ENCODE data around the gene PLPPR2.
"Not testable (repeated sequence)": the region's sequence is repeated elsewhere in the genome, so short reads cannot be mapped to it uniquely, and the experiment has no call there.

PLPPR2 gene

DNA sequence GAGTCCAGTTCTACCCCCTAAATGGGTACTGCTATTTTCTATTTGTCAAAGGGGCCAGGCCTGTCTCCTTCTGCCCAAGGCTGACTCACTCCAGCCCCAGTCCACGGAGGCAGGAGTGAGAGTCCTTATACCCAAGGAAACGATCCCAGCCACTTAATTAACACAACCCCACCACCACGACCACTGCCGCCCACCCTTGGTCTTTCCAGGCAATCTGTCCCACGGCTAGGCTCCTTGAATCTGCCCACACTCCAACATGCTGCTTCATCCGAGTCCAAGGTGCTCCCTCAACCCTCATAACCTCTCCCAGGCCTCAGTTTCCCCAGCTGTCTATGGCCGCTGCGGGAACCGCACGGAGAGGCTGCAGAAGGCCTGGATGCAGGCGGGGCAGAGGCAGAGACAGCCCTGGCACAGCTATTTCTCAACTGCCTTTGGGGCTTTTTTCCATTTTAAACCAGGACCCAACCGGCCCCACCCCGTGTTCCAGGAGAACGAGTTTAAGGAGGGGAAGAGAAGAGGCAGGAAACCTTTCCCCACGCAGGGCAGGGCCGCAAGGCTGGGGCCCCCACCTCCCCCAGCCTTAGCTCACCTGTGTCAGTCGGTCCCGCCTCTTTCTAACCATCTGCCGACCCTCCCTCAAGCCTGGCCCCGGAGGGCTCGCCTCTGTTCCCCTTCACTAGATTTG is 16.5 kb upstream of the PLPPR2 start:
- in situ Hi-C loops (cut with HindIII; ENCODE audit: low pct_ligation_motif_present, low pct_unique_long_range_greater_than_20kb, low sequenced_read_pairs): no loop called here
- DNase-seq: no peak

DNA sequence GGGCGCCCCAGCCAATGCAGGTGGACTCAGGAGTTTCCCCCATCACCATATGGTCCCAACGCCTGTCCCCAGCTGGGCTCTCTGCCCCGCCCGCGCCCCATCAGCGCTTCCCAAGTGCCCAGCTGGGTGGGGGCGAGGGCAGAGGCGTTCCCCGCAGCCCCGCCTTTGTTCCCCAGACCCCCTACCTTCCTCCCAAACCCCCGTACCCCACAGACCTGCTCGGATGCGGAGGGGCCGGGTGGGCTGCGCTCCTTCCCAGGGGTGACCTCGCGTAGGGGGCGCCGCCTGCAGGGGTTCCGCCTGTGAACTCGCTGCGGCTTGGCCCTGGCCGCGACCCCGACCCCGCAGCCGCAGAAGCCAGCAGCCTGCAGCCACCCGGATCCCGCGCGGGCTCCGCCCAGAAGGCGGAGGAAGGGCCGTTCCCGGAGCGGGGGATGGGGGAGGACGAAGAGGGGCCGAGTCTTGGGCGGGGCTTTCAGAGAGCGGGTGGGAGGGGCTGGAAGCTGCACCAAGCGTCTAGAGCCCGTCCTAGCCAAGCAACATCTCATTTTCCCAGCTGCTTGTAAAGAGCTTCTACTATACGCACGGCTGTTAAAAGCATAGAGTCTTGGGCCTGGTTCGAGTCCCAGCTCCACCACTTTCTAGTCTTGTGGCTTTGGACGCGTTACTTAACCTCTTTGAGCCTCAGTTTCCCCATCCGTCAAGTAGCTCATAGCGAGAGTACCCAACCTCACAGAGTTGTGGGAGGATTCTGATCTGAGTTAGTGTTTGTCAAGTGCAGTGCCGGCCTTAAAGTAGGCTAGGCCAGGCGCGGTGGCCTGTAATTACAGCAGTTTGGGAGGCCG is 15.8 kb upstream of the PLPPR2 start, which contains the start of gene RAB3D:
RAB3D (minus strand) TSS at position 404 of the 845 bp plus-strand sequence. CDS start 2,258 bp downstream, outside the sequence.
- peak; percentile 86 for DNase-seq
- in situ Hi-C loops (cut with HindIII; ENCODE audit: low pct_ligation_motif_present, low pct_unique_long_range_greater_than_20kb, low sequenced_read_pairs): no loop called here

DNA sequence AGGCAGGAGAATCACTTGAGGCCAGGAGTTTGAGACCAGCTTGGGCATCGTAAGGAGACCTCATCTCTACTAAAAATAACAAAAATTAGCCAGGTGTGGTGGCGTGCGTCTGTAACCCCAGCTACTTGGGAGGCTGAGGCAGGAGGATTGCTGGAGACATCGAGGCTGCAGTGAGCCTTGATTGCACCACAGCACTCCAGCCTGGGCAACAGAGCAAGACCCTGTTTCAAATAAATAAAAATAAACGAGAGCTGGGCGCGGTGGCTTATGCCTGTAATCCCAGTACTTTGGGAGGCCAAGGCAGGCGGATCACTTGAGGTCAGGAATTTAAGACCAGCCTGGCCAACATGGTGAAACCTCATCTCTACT is 15.1 kb upstream of the PLPPR2 start:
- DNase-seq; in situ Hi-C loops (cut with HindIII; ENCODE audit: low pct_ligation_motif_present, low pct_unique_long_range_greater_than_20kb, low sequenced_read_pairs): not testable (repeated sequence)

DNA sequence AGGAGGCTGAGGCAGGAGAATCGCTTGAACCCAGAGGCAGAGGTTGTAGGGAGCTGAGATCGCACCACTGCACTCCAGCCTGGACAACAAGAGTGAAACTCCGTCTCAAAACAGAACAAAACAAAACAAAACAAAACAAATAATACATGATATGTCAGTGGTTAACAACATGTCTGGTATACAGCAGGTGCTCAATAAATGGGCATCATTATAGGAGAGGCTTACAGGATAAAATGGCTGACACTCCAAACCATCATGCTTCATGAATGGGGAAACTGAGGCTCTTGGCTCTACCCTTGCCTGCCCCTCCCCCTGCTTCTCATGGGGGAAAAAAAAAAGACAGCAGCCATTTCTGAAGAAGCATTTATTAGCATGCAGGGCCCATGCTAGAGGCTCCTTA is 12.8 kb upstream of the PLPPR2 start:
- in situ Hi-C loops (cut with HindIII; ENCODE audit: low pct_ligation_motif_present, low pct_unique_long_range_greater_than_20kb, low sequenced_read_pairs): no loop called here
- no peak for DNase-seq

DNA sequence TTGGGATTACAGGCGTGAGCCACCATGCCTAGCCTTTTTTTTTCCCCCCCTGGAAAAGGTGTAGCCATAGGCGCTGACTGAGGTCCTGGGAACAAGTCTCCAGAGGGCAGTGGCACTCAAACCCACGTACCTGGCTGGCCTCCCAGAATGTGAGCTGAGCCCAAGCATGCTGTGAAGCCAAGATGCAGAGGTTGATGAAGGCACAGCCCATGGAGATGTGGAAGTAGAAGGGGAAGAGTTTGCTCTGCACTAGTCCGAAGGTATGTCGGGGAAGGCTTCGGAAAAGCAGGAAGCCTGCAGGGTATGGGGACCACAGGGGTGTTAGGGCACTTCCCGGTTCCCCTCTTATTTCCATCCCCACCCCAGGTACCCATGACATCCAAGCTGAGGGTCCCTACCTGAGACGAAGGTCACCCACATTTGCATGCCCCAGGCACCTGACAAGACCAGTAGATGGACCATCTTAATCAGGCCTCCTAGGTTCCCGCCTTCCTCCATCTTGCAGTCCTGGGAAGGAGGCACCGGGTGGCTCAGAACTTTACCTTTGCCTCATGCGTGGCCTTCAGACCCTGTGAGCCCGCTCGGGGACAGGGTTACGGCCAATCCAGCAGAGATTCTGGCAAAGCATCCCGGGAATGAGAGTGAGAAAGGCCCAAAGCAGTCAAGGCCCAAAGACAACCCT is 10.0 kb upstream of the PLPPR2 start:
- in situ Hi-C loops (cut with HindIII; ENCODE audit: low pct_ligation_motif_present, low pct_unique_long_range_greater_than_20kb, low sequenced_read_pairs): no loop called here
- DNase-seq: no peak

DNA sequence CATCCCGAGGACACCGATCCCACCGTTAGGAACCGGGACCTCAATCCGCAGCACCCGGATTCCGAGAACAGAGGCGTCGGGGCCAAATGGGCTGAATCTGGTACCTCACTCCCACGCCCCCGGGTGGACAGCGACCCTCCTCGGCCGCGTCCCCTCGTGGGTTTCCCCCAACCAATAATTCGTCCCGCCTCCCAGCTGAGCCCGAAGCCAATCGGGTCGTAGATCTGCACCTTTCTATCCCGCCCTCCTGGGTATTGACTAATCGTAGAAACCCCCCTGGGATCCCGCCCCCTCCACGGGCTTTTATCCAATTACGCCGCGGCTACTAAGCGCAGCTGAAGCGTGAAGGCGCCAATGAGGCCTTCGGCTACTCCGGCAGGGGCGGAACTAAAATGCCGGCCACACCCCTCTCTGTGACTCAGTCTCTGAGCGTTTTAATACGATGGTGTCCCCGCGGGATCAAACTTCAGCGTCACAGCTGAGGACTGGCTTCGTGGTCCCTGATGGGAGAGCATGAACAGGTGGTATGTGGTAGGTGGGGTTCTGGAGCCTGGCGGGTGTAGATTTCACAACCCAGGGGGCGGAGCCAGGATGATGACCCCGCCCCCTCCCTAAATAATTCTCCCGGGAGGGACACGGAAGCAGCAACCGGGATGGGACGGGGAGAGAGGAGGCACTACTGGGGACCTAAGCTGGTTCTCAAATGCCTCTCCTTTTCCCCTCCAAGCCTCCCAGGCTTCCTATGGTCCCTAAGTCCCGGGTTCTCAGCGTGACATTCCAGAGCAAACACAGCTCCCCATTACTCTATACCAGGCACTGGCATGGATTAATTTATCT is 8.9 kb upstream of the PLPPR2 start, which contains the start of the genes CCDC159 and TMEM205:
CCDC159 (plus strand) TSS at position 416 of the 837 bp plus-strand sequence; CDS start at position 504, 88 bp downstream.
TMEM205 (minus strand) TSS at position 165 of the 837 bp plus-strand sequence. CDS start 649 bp downstream, outside the sequence.
- DNase-seq: peak; percentile 98
- in situ Hi-C loops (cut with HindIII; ENCODE audit: low pct_ligation_motif_present, low pct_unique_long_range_greater_than_20kb, low sequenced_read_pairs): no loop called here

DNA sequence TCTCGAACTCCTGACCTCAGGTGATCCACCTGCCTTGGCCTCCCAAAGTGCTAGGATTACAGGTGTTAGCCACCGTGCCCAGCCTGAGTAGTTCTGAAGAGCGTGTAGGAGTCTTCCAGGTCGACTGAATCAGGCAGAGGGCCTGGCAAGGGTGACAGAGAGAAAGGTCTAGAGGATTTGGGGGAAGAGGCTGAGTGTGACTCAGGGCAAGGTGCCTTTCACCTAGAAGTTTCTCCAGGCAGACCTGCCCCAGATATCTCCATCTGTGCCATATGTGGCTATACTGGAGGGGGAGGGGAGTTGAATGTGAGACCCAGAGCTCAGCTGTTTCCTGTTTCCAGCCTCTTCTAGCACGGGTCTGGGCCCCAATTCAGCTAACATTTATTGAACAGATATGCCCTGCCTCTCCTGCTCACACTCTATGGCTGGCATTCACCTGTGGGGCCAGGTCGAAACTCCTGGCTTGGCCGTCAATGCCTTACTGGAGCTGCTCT is 7.6 kb upstream of the PLPPR2 start:
- in situ Hi-C loops (cut with HindIII; ENCODE audit: low pct_ligation_motif_present, low pct_unique_long_range_greater_than_20kb, low sequenced_read_pairs): no loop called here
- DNase-seq: no peak

DNA sequence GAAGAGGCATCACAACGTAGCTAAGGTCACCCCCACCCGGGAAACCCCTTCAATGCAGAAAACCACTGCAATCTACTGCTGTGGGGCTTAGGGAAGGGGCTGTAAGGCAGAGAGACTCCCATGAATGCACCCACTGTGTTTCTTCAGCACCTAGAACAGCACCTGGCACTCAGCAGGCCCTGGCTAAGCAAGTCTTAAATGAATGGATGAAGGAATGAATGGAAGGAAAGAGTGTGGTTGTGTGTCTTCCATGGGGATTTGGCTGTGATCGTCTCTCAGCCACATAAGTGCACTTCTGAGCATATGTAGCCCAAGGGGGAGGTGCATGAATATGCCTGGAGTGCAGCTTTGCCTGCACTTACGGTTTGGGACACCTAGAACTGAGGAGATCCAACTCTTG is 6.1 kb upstream of the PLPPR2 start:
- in situ Hi-C loops (cut with HindIII; ENCODE audit: low pct_ligation_motif_present, low pct_unique_long_range_greater_than_20kb, low sequenced_read_pairs): no loop called here
- no peak for DNase-seq

DNA sequence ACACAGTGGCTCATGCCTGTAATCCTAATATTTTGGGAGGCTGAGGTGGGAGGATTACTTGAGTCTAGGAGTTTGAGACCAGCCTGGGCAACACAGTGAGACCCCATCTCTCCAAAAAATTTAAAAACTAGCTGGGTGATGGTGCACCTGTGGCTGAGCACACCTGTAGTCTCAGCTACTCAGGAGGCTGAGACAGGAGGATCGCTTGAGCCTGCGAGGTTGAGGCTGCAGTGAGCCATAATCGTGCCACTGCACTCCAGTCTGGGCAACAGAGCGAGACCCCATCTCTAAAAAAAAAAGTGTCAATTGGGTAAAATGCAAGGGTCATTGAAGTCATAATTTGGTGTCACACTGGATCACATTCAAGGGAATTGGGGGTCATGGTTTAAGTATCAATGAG is 1.1 kb upstream of the PLPPR2 start:
- DNase-seq; in situ Hi-C loops (cut with HindIII; ENCODE audit: low pct_ligation_motif_present, low pct_unique_long_range_greater_than_20kb, low sequenced_read_pairs): not testable (repeated sequence)

DNA sequence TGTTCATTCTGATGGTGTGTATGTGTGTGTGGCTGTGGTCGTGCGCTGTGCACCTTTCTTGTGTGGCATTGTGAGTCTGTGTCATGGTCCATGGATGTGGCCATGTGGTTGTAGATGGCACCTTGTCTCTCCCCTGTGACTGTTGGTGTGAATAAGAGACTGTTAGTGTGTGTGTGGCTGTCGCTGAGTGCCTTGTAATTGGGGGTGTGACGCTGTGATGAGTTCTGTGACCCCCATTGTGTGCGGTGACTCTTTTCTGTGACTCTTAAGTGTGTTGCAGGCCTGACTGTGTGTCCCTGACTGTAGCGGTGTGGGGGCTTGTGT is 804 bp downstream of the PLPPR2 start:
- in situ Hi-C loops (cut with HindIII; ENCODE audit: low pct_ligation_motif_present, low pct_unique_long_range_greater_than_20kb, low sequenced_read_pairs): no loop called here
- DNase-seq: no peak

DNA sequence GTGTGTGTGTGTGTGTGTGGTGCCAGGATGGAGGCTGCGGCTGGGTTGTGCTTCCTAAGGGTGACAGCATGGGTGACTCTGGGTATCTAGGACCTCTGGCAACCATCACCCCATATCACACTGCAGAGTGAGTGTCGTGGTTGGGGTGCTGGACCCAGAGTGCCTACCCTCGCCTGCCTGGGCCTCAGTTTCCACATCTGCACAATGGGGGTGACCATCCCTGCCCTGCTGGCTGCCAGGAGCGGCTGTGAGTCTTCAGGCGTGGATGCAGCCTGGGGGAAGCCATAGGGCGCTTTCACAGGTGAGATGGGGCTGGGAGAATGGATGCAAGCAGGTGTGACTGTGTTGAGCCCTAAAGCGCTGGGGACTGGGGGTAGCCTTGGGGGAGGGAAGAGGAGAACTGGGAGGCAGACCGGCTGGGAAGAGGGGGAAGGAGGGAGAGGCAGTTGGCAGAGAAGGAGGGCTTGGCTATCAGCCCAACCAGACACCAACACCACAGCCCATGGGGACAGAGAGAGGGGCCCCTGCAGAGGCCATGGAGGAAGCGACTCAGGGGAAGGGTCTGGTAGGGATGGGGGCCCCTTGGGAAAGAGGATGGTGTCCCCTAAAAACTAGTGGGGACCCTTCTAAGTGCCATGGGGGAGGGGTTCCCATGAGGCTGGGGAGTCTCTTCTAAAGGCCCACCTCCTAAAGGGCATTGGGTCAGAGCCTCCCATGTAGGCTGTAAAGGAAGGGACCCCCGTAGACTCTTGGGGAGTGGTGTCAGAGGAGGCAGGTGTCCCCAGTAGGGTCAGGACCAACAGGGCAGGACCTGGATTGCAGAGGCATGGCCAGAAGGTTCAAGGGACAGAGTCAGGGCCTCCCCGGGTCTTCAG is 1.7 kb downstream of the PLPPR2 start:
- in situ Hi-C loops (cut with HindIII; ENCODE audit: low pct_ligation_motif_present, low pct_unique_long_range_greater_than_20kb, low sequenced_read_pairs): no loop called here
- DNase-seq: no peak

DNA sequence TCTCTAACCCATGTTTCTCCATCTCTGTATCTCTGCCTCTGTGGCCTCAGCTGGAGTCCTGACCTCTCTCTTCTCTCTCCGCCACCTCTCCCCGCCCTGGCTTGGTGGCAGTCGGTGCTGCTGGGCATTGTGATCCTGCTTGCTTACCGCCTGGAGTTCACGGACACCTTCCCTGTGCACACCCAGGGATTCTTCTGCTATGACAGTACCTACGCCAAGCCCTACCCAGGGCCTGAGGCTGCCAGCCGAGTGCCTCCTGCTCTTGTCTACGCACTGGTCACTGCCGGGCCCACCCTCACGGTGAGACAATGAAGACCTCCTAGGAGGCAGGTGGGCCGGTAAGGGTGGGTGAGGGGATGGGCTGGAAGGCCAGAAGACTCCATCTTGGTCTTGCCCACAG is 4.2 kb downstream of the PLPPR2 start:
- no peak for DNase-seq
- in situ Hi-C loops (cut with HindIII; ENCODE audit: low pct_ligation_motif_present, low pct_unique_long_range_greater_than_20kb, low sequenced_read_pairs): no loop called here

DNA sequence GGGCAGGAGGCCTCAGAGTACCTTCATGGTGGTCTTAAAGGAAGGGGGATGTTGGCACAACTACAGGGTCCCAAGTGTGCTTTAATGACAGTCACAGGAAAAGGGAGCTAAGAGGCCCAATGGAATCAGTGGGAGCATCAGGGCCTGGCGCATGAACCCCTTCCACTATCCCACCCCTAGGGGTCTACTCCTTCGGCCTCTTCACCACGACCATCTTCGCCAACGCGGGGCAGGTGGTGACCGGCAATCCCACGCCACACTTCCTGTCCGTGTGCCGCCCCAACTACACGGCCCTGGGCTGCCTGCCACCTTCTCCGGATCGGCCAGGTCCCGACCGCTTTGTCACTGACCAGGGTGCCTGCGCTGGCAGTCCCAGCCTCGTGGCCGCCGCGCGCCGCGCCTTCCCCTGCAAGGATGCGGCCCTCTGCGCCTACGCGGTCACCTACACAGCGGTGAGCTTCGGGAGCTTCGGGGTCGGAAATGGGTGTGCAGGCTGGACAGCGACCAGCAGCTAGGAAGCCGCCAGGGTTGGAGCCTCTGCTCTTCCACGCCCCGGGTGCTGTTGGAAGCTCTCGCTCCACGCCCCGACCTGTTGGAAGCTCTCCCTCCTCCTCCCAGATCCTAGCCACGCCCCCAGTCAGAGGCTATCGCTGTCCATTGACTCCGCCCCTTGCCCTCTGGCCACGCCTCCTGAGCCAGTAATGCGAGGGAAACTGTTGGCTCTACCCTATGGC is 6.0 kb downstream of the PLPPR2 start:
- in situ Hi-C loops (cut with HindIII; ENCODE audit: low pct_ligation_motif_present, low pct_unique_long_range_greater_than_20kb, low sequenced_read_pairs): no loop called here

DNA sequence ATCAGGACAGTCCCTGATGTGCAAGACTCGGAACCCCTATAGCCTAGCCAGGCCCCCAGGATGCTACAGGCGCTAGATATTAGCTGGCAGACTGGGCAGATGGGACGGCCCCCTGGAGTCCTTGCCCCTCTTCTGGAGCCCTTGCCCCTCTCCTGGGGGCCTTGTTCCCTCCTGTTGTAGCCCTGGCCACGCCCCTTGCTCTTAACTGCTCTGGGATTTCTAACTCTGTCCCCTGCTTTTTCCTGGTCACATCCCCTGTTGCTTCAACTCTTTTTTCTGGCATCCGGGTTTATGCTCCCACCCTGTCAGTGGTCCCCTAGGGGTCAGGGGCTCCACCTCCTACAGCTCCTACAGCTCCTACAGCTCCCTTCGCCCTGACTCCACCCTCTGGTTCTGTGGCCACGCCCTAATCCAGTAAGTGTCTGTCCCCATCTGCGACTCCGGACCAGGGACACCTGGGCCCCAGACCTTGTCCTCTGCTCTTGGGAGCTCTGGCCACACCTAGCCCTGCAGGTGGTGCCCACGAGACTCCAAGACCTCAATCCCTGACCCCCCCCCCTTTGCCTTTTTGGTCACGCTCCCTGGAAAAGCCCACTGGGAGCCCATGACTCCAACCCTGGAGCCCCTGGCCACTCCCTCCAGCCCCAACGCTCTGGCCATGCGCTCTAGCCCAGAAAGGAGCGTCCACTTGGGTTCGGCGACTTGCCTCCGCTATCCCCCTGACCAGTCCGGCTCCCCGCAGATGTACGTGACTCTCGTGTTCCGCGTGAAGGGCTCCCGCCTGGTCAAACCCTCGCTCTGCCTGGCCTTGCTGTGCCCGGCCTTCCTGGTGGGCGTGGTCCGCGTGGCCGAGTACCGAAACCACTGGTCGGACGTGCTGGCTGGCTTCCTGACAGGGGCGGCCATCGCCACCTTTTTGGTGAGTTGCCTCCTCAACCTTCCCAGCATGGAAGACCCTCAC is 6.8 kb downstream of the PLPPR2 start:
- DNase-seq: no peak

More for the DNA sequence above, 6.0 kb downstream of the PLPPR2 start:
- no peak for DNase-seq

DNA sequence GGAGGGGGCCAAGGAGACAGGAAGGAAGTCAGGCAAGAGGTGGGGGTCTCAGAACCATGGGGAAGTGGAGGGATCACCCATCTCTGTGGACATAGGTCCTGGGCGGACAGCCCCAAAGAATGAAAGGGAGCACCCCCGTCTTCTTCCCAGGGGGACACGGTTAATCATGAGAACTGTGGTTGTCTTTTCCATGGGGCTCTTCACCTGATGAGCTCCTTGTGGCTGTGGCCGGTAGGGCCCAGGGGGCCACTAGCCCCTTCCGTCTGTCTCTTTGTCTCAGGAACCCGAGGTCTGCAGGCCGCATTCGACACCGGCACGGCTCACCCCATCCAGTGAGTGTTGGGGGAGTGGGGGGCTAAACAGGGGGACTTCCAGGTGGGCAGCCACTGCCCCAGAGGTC is 8.6 kb downstream of the PLPPR2 start:
- DNase-seq: no peak
- in situ Hi-C loops (cut with HindIII; ENCODE audit: low pct_ligation_motif_present, low pct_unique_long_range_greater_than_20kb, low sequenced_read_pairs): no loop called here

More for the DNA sequence above, 6.8 kb downstream of the PLPPR2 start:
- in situ Hi-C loops (cut with HindIII; ENCODE audit: low pct_ligation_motif_present, low pct_unique_long_range_greater_than_20kb, low sequenced_read_pairs): no loop called here

All from ACHN (cell line).